HUES48 (cell line): ENCODE data around the gene UNK.
"Not testable (repeated sequence)": the region's sequence is repeated elsewhere in the genome, so short reads cannot be mapped to it uniquely, and the experiment has no call there.

Experiments
- H3K27ac ChIP-seq: one replicate; pipeline ENCODE4 v1.7.0; 2013; ENCODE audit warnings: low read depth, low read length, inconsistent platforms
- H3K27me3 ChIP-seq: 2 replicates; pipeline ENCODE4 v1.6.1; 2013; ENCODE audit warnings: mild to moderate bottlenecking, low read length; ENCODE audit not compliant: control insufficient read depth, insufficient read depth
- H3K36me3 ChIP-seq: 2 replicates; pipeline ENCODE4 v1.6.1; 2013; ENCODE audit warnings: low read length; ENCODE audit not compliant: control insufficient read depth, insufficient read depth
- H3K4me1 ChIP-seq: 2 replicates; pipeline ENCODE4 v1.6.1; 2013; ENCODE audit warnings: mild to moderate bottlenecking, low read length; ENCODE audit not compliant: control insufficient read depth, insufficient read depth
- H3K4me3 ChIP-seq: 2 replicates; pipeline ENCODE4 v1.5.1; 2013; ENCODE audit warnings: mild to moderate bottlenecking, low read depth, low read length
- H3K9ac ChIP-seq: 2 replicates; pipeline ENCODE4 v1.6.1; 2013; ENCODE audit warnings: mild to moderate bottlenecking, low read depth, low read length, moderate library complexity
- H3K9me3 ChIP-seq: 2 replicates; pipeline ENCODE4 v1.6.1; 2013; ENCODE audit warnings: low read length; ENCODE audit not compliant: control insufficient read depth, insufficient read depth

UNK gene

DNA sequence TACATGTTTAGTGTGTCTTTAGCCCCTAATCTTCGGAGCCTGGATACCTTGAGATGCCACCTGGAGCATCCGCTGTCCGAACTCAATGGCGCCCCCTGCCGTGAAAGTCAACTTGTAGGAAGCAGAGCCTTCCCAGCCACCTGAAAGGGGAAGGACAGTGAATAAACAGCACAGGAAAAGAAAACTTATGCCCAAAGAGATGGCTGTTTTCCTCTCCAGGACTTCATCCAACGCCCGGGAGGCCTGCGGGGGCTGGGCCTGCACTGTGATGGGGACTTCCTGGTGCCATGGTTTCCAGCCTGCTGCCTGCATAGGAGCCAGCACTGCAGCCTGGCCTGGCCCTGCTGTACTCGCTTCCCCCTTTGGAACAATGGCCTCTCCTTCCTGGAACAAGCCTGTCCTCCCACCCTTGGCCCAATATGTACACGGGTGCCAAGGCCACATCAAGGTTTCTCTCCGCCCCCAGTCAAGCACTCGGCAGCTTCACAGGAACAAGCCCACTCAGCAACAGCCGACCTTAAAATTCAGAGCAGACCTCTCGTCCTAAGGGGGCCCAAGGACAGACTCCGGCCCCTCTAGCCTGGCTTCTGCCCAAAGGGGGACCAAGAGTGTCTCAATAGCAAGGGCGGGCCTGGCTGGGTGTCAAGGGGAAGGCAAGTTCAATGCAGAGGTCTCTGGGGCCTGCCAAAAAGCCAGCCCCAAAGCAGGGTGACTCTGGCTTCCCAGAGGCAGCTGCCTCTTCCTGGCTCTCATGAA is 64.1 kb downstream of the UNK start:
- Histone ChIP-seq H3K4me1 (peaks cover 7% of the 10 kb centered on the region; the same call in 1 of the 2 replicates), H3K27ac (peak overlapping the region; percentile 64), H3K9ac (no peak overlapping the region), H3K27me3 (no peaks in the 10 kb centered on the region), H3K4me3 (no peak overlapping the region), H3K36me3 (peaks cover 52% of the 10 kb centered on the region), H3K9me3 (no peaks in the 10 kb centered on the region)

DNA sequence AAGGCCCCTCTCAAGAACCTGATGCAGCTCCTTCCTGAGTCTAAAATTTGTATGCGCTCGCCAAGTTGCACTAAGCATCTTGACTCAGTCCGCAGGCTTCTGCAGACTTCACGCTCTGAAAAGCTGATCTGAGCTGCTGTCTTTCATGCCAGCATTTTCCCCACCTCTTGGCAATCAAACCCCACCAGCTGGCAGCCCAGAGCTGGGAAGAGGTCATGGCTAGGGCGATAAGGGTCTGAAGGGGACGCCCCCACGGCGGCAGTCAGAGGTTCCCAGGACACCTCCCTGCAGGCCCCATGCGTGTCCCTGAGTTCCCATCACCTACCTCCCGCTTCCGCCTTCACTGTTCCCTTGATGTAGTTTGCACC is 64.7 kb downstream of the UNK start:
- Histone ChIP-seq H3K27me3 (no peaks in the 10 kb centered on the region), H3K36me3 (peaks cover 52% of the 10 kb centered on the region), H3K4me3 (no peak overlapping the region), H3K4me1 (peaks cover 11% of the 10 kb centered on the region), H3K9ac (no peak overlapping the region), H3K27ac (no peak overlapping the region), H3K9me3 (no peaks in the 10 kb centered on the region)

- Histone ChIP-seq H3K9me3 (no peaks in the 10 kb centered on the region), H3K36me3 (peaks cover 52% of the 10 kb centered on the region), H3K9ac (no peak overlapping the region), H3K27ac (no peak overlapping the region), H3K4me1 (peaks cover 15% of the 10 kb centered on the region), H3K27me3 (no peaks in the 10 kb centered on the region), H3K4me3 (no peak overlapping the region)
Measured at GRCh38 chr17:75849724-75850123, 65.1 kb downstream of the UNK start.

DNA sequence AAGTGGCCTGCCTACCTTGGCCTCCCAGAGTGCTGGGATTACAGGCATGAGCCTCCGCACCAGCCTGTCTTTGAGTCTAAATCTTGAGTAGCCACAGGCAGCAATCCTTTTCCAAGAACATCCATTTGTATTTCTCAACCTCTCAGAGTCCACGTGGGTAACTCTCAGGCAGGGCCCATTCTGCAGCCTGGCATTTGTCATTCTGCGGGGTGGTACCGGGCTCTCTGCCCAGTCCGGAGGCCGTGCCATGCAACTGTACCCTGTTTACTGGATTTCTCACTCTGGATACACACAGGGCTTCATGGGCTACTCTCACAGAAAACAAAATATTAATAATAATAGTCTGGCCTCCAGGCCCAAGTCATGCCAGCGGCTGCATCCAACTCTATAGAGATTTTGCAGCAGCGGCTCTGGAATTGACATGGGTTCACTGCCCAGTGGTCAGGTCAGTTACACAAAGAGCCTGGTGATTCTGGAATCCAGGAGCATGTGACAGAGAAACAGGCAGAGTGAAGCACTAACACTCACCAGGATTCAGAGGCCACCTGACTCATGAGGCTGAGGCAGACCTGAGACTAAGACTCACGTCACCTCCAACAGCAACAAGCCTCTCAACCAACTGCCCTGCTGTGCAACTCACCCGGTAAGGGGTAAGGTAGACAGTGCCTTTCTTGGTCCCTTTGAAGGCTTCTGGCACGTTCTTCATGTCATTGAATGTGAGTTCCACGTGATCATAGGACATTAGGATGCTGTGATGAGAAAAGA is 66.5 kb downstream of the UNK start:
- H3K9ac ChIP-seq: no peak overlapping the region
- H3K36me3 ChIP-seq: peaks cover 49% of the 10 kb centered on the region
- H3K27ac ChIP-seq: no peak overlapping the region
- no peaks in the 10 kb centered on the region for H3K27me3 ChIP-seq
- H3K4me1 ChIP-seq: peaks cover 8% of the 10 kb centered on the region
- H3K4me3 ChIP-seq: no peak overlapping the region
- no peaks in the 10 kb centered on the region for H3K9me3 ChIP-seq

- not testable (repeated sequence) for H3K4me3 ChIP-seq, H3K27me3 ChIP-seq, H3K9ac ChIP-seq, H3K9me3 ChIP-seq, H3K27ac ChIP-seq
- H3K4me1 ChIP-seq: peaks cover 11% of the 10 kb centered on the region
- peaks cover 45% of the 10 kb centered on the region for H3K36me3 ChIP-seq
Measured at GRCh38 chr17:75851693-75851991, 67.0 kb downstream of the UNK start.

DNA sequence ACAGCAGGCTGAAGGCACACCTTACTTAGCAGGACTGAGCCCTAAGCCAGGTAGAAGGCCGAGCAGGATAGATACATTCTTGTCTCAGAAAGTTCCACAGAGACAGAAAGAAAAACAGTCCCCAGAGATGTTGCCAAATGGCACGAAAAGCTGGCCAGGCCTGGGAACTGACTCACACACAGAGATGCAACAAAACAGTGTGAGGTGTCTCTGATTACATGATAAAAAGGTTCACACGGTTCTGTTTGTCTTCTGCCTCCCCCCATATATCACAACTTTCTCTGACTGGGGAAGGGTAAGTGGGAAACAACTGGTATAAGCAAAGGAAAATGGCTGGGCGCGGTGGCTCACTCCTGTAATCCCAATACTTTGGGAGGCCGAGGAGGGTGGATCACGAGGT is 68.8 kb downstream of the UNK start:
- no peak overlapping the region for H3K9ac ChIP-seq
- no peaks in the 10 kb centered on the region for H3K27me3 ChIP-seq
- H3K4me1 ChIP-seq: peaks cover 11% of the 10 kb centered on the region
- no peak overlapping the region for H3K4me3 ChIP-seq
- peak overlapping the region; percentile 26 for H3K27ac ChIP-seq
- H3K36me3 ChIP-seq: peaks cover 27% of the 10 kb centered on the region
- H3K9me3 ChIP-seq: no peaks in the 10 kb centered on the region

DNA sequence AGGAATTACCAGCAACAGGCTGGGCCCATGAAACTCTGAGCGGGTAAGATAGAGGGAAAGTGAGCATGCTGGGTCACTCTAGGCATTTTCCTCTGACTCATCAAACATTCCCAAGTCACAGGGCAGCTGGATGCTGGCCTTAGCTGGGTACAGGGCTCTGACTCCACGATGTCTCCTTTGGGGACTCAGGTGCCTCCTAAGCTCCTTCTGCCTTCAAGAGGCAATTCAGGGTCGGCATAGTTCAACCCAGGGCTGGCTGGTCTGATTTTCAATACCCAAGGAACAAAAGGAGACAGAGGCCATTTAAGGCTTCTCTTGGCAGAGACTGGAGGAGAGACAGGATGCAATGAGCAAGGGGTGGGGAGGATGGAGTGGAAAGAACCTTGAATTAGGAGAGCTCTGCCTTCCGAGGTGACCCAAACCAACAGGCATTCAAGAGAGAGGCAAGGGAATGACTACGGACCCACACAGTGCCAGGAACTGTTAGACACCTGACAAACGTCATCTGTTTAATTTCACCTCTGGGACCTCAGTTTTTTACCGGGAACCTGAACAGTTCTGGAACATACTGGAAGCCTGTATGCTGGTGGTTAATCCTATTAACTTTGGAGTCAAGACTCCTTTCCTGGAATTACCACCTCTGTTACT is 69.6 kb downstream of the UNK start:
- Histone ChIP-seq H3K4me1 (peaks cover 11% of the 10 kb centered on the region), H3K4me3 (peak overlapping the region; percentile 74), H3K27ac (peak overlapping the region; percentile 78), H3K9me3 (no peaks in the 10 kb centered on the region), H3K9ac (0 out of 2 replicates have a peak overlapping the region, but pooled peaks have one; percentile 20), H3K36me3 (peaks cover 24% of the 10 kb centered on the region), H3K27me3 (no peaks in the 10 kb centered on the region)

- Histone ChIP-seq H3K9ac (0 out of 2 replicates have a peak overlapping the region, but pooled peaks have one; percentile 20), H3K27me3 (no peaks in the 10 kb centered on the region), H3K36me3 (peaks cover 17% of the 10 kb centered on the region), H3K9me3 (no peaks in the 10 kb centered on the region), H3K4me3 (peak overlapping the region; percentile 74), H3K27ac (peak overlapping the region; percentile 78), H3K4me1 (peaks cover 11% of the 10 kb centered on the region)
Measured at GRCh38 chr17:75854881-75855309, 70.3 kb downstream of the UNK start.

GRCh38 chr17:75855310-75856061 is 70.9 kb downstream of the UNK start, which contains the start of gene WBP2:
TSS of gene WBP2 (minus strand) at chr17:75855335. CDS start at chr17:75855297, 38 bp downstream.
- Histone ChIP-seq H3K4me3 (peak within 1 kb of the TSS; percentile 84), H3K27ac (peak within 1 kb of the TSS; percentile 100), H3K27me3 (no peaks in the 10 kb centered on the region), H3K36me3 (peaks cover 14% of the 10 kb centered on the region), H3K4me1 (peaks cover 11% of the 10 kb centered on the region), H3K9ac (peak within 1 kb of the TSS; percentile 84), H3K9me3 (no peaks in the 10 kb centered on the region)

- Histone ChIP-seq H3K4me3 (peak overlapping the region; percentile 84), H3K27me3 (no peaks in the 10 kb centered on the region), H3K9me3 (no peaks in the 10 kb centered on the region), H3K27ac (peak overlapping the region; percentile 100), H3K4me1 (peaks cover 11% of the 10 kb centered on the region), H3K9ac (peak overlapping the region; percentile 84), H3K36me3 (peaks cover 7% of the 10 kb centered on the region)
Measured at GRCh38 chr17:75856062-75856756, 71.6 kb downstream of the UNK start.
